Measurements from ENCODE around the gene PLOD3. TPM values are rescaled to one million over a fixed set of nuclear protein-coding genes. Genes with fewer than 3 reads are reported as not detected.
A peak's percentile ranks its signal among the peaks of the same experiment; 100 is the strongest.

Gene PLOD3
- total RNA-seq, 3 donors from 2014 or later (not counting 1 experiment from before 2014, with no cell fraction given): 41.7 to 54.5 (median 45.0) TPM

- Mint-ChIP-seq H3K4me1 (peaks cover 33 to 56% of the 10 kb centered on the region in 2 donors), H3K9me3 (no peaks in the 10 kb centered on the region), H3K27ac (no peak overlapping the region), H3K4me3 (peak overlapping the region; percentile 42), H3K27me3 (ENCODE audit: low read depth in 2 of 2) (peaks cover 82 to 83% of the 10 kb centered on the region in 2 donors), H3K36me3 (no peaks in the 10 kb centered on the region)
- Histone ChIP-seq H3K36me3 (ENCODE audit: control insufficient read depth, insufficient read depth, low read length) (no peaks in the 10 kb centered on the region), H3K27ac (ENCODE audit: low read length) (no peak overlapping the region), H3K4me1 (ENCODE audit: control insufficient read depth, insufficient read depth, low read length) (peaks cover 40% of the 10 kb centered on the region), H3K27me3 (ENCODE audit: control insufficient read depth, insufficient read depth, low read length) (peaks cover 74% of the 10 kb centered on the region), H3K9me3 (ENCODE audit: control insufficient read depth, insufficient read depth, low read length) (peaks cover 4% of the 10 kb centered on the region), H3K4me3 (ENCODE audit: low read length) (no peak overlapping the region)
- intact Hi-C loops (cut with micrococcal nuclease): no loop called here
- ATAC-seq: no peak
- TF ChIP-seq, protein P1, sequence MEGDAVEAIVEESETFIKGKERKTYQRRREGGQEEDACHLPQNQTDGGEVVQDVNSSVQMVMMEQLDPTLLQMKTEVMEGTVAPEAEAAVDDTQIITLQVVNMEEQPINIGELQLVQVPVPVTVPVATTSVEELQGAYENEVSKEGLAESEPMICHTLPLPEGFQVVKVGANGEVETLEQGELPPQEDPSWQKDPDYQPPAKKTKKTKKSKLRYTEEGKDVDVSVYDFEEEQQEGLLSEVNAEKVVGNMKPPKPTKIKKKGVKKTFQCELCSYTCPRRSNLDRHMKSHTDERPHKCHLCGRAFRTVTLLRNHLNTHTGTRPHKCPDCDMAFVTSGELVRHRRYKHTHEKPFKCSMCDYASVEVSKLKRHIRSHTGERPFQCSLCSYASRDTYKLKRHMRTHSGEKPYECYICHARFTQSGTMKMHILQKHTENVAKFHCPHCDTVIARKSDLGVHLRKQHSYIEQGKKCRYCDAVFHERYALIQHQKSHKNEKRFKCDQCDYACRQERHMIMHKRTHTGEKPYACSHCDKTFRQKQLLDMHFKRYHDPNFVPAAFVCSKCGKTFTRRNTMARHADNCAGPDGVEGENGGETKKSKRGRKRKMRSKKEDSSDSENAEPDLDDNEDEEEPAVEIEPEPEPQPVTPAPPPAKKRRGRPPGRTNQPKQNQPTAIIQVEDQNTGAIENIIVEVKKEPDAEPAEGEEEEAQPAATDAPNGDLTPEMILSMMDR (IDR thresholded peaks at IDR 0.05): no peak
- peak in 1 of 2 donors; percentile 42 for DNase-seq
- WGBS (ENCODE audit: insufficient coverage): 4% methylated on average over 48 of the region's 53 CpGs
These were observed 44.3 kb downstream of the PLOD3 start for GRCh38 chr7:101172854-101173751.

GRCh38 chr7:101172005-101172853, 45.2 kb downstream of the PLOD3 start:
- Mint-ChIP-seq H3K4me3 (peak overlapping the region; percentile 42), H3K4me1 (peaks cover 33 to 57% of the 10 kb centered on the region in 2 donors), H3K9me3 (no peaks in the 10 kb centered on the region), H3K27ac (no peak overlapping the region), H3K27me3 (ENCODE audit: low read depth in 2 of 2) (peaks cover 81 to 82% of the 10 kb centered on the region in 2 donors), H3K36me3 (no peaks in the 10 kb centered on the region)
- 5% methylated on average over 79 of the region's 79 CpGs for WGBS (ENCODE audit: insufficient coverage)
- DNase-seq (peak in 1 of 2 donors; percentile 52), ATAC-seq (no peak)
- Histone ChIP-seq H3K36me3 (ENCODE audit: control insufficient read depth, insufficient read depth, low read length) (no peaks in the 10 kb centered on the region), H3K27me3 (ENCODE audit: control insufficient read depth, insufficient read depth, low read length) (peaks cover 78% of the 10 kb centered on the region), H3K4me1 (ENCODE audit: control insufficient read depth, insufficient read depth, low read length) (peaks cover 40% of the 10 kb centered on the region), H3K9me3 (ENCODE audit: control insufficient read depth, insufficient read depth, low read length) (peaks cover 4% of the 10 kb centered on the region), H3K4me3 (ENCODE audit: low read length) (no peak overlapping the region), H3K27ac (ENCODE audit: low read length) (no peak overlapping the region)
- intact Hi-C loops (cut with micrococcal nuclease): no loop called here
- TF ChIP-seq, protein P1 (IDR thresholded peaks at IDR 0.05): no peak

DNA sequence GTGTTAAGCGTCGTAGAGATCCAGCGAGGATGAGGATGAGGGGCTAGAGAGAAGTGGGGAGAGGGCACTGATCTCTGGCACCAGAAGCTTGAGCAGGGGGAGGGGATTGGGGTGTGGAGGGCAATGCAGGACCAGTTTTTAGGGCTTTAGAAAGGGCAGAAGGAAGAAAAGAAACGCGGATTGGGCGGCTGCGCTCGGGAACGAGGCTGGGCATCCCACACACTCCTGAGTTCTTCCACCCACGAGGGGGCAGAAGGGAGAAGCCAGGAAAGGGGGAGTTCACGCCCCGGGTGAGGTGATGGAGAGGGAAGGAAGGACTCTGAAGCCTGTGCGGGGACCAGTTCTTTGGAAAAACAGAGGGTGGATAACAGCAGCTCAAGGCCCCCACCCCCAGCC, 45.9 kb downstream of the PLOD3 start:
- intact Hi-C loops (cut with micrococcal nuclease): no loop called here
- H3K36me3 ChIP-seq (ENCODE audit: control insufficient read depth, insufficient read depth, low read length): no peaks in the 10 kb centered on the region
- H3K4me1 ChIP-seq (ENCODE audit: control insufficient read depth, insufficient read depth, low read length): peaks cover 40% of the 10 kb centered on the region
- TF ChIP-seq, protein P1 (IDR thresholded peaks at IDR 0.05): no peak
- no peak for ATAC-seq
- H3K4me3 Mint-ChIP-seq: peak overlapping the region; percentile 21
- no peaks in the 10 kb centered on the region for H3K9me3 Mint-ChIP-seq
- H3K27me3 Mint-ChIP-seq (ENCODE audit: low read depth in 2 of 2): peaks cover 78 to 79% of the 10 kb centered on the region in 2 donors
- peaks cover 33 to 62% of the 10 kb centered on the region in 2 donors for H3K4me1 Mint-ChIP-seq
- no peak overlapping the region for H3K27ac ChIP-seq (ENCODE audit: low read length)
- H3K27ac Mint-ChIP-seq: peak overlapping the region in 1 of 2 donors; percentile 66
- H3K36me3 Mint-ChIP-seq: no peaks in the 10 kb centered on the region
- H3K9me3 ChIP-seq (ENCODE audit: control insufficient read depth, insufficient read depth, low read length): peaks cover 4% of the 10 kb centered on the region
- peaks cover 82% of the 10 kb centered on the region for H3K27me3 ChIP-seq (ENCODE audit: control insufficient read depth, insufficient read depth, low read length)
- DNase-seq: peak in 1 of 2 donors; percentile 25
- no peak overlapping the region for H3K4me3 ChIP-seq (ENCODE audit: low read length)
- 5% methylated on average over 11 of the region's 13 CpGs for WGBS (ENCODE audit: insufficient coverage)
